Measurements from ENCODE around the gene RTKN2. TPM values are rescaled to one million over a fixed set of nuclear protein-coding genes. Genes with fewer than 3 reads are reported as not detected.

The RTKN2 gene
- total and polyA plus RNA-seq, 2 donors (not counting 1 experiment from before 2014, with no cell fraction given): 0.07 to 0.22 TPM

GRCh38 chr10:62234077-62234605 lies 34.5 kb downstream of the RTKN2 start:
- no peaks in the 10 kb centered on the region for H3K27me3 ChIP-seq (replicated peaks in 1 of 4; ENCODE audit: control extremely low read depth in 1 of 4, control insufficient read depth in 3 of 4, insufficient read depth in 4 of 4, low read length in 3 of 4)
- no peak overlapping the region for H3K9ac ChIP-seq (ENCODE audit: low read length)
- H2AFZ ChIP-seq (ENCODE audit: insufficient read depth, low read depth, low read length, poor library complexity, severe bottlenecking): no peak overlapping the region
- H3K4me1 ChIP-seq (ENCODE audit: control insufficient read depth in 2 of 2, insufficient read depth in 2 of 2, low read length in 2 of 2): no peaks in the 10 kb centered on the region
- 100% methylated on average over 1 of the region's 2 CpGs for WGBS (ENCODE audit: insufficient coverage)
- DNase-seq: no peak
- no peak overlapping the region for H3K4me2 ChIP-seq (replicated peaks; ENCODE audit: low read depth, low read length, poor library complexity, severe bottlenecking)
- H3K4me3 Mint-ChIP-seq: no peak overlapping the region
- H3K4me1 Mint-ChIP-seq: peaks cover 5% of the 10 kb centered on the region
- ATAC-seq (ENCODE audit: low read depth): no peak
- no peaks in the 10 kb centered on the region for H4K20me1 ChIP-seq (ENCODE audit: control insufficient read depth, insufficient read depth, low read length, poor library complexity, severe bottlenecking)
- no peak overlapping the region for H3K4me3 ChIP-seq (ENCODE audit: control extremely low read depth in 1 of 5, extremely low read depth in 1 of 5, insufficient read depth in 1 of 5, low read depth in 2 of 5, low read length in 4 of 5)
- ChIA-PET CTCF (interaction anchor here (0.6 to 1.6 kb wide), 2 partner anchors 11 to 457 kb away, joined by 4 read pairs; no protein-coding TSS in a partner anchor), POLR2A (no interaction called here)
- no peak overlapping the region for H3K27ac ChIP-seq (ENCODE audit: low read length in 2 of 2)
- no peaks in the 10 kb centered on the region for H3K9me3 Mint-ChIP-seq (ENCODE audit: insufficient read depth)
- H3K79me2 ChIP-seq (ENCODE audit: control insufficient read depth, insufficient read depth, low read length): no peaks in the 10 kb centered on the region
- TF ChIP-seq CTCF (IDR thresholded peaks at IDR 0.05) (no peak), EZH2 (IDR thresholded peaks at IDR 0.05; ENCODE audit: borderline replicate concordance, insufficient read depth, low read depth, low read length, poor library complexity, severe bottlenecking) (no peak)
- H3K27me3 Mint-ChIP-seq: no peaks in the 10 kb centered on the region
- intact Hi-C loops (cut with micrococcal nuclease): no loop called here
- no peak overlapping the region for H3K27ac Mint-ChIP-seq
- no peaks in the 10 kb centered on the region for H3K36me3 ChIP-seq (replicated peaks in 1 of 2; ENCODE audit: control extremely low read depth in 1 of 2, control insufficient read depth in 1 of 2, extremely low read depth in 1 of 2, insufficient read depth in 2 of 2, low read length in 1 of 2)
- no peaks in the 10 kb centered on the region for H3K9me3 ChIP-seq (ENCODE audit: control extremely low read depth in 1 of 3, control insufficient read depth in 2 of 3, insufficient read depth in 1 of 3, low read length in 2 of 3)

GRCh38 chr10:62233356-62234076 lies 35.1 kb downstream of the RTKN2 start:
- Histone ChIP-seq H4K20me1 (ENCODE audit: control insufficient read depth, insufficient read depth, low read length, poor library complexity, severe bottlenecking) (no peaks in the 10 kb centered on the region), H3K4me2 (replicated peaks; ENCODE audit: low read depth, low read length, poor library complexity, severe bottlenecking) (no peak overlapping the region), H3K9ac (ENCODE audit: low read length) (no peak overlapping the region), H2AFZ (ENCODE audit: insufficient read depth, low read depth, low read length, poor library complexity, severe bottlenecking) (no peak overlapping the region), H3K4me3 (ENCODE audit: control extremely low read depth in 1 of 5, extremely low read depth in 1 of 5, insufficient read depth in 1 of 5, low read depth in 2 of 5, low read length in 4 of 5) (no peak overlapping the region), H3K9me3 (ENCODE audit: control extremely low read depth in 1 of 3, control insufficient read depth in 2 of 3, insufficient read depth in 1 of 3, low read length in 2 of 3) (no peaks in the 10 kb centered on the region), H3K36me3 (replicated peaks in 1 of 2; ENCODE audit: control extremely low read depth in 1 of 2, control insufficient read depth in 1 of 2, extremely low read depth in 1 of 2, insufficient read depth in 2 of 2, low read length in 1 of 2) (no peaks in the 10 kb centered on the region), H3K79me2 (ENCODE audit: control insufficient read depth, insufficient read depth, low read length) (no peaks in the 10 kb centered on the region), H3K27me3 (replicated peaks in 1 of 4; ENCODE audit: control extremely low read depth in 1 of 4, control insufficient read depth in 3 of 4, insufficient read depth in 4 of 4, low read length in 3 of 4) (no peaks in the 10 kb centered on the region), H3K4me1 (ENCODE audit: control insufficient read depth in 2 of 2, insufficient read depth in 2 of 2, low read length in 2 of 2) (no peaks in the 10 kb centered on the region), H3K27ac (ENCODE audit: low read length in 2 of 2) (no peak overlapping the region)
- H3K4me3 Mint-ChIP-seq: no peak overlapping the region
- ATAC-seq (ENCODE audit: low read depth) (no peak), DNase-seq (no peak)
- POLR2A ChIA-PET: no interaction called here
- H3K27ac Mint-ChIP-seq: no peak overlapping the region
- intact Hi-C loops (cut with micrococcal nuclease): no loop called here
- no peaks in the 10 kb centered on the region for H3K27me3 Mint-ChIP-seq
- TF ChIP-seq CTCF (IDR thresholded peaks at IDR 0.05): no peak
- TF ChIP-seq EZH2 (IDR thresholded peaks at IDR 0.05; ENCODE audit: borderline replicate concordance, insufficient read depth, low read depth, low read length, poor library complexity, severe bottlenecking): no peak
- CTCF ChIA-PET: interaction anchor here (0.6 to 1.6 kb wide), 2 partner anchors 12 to 458 kb away, joined by 4 read pairs; no protein-coding TSS in a partner anchor
- WGBS (ENCODE audit: insufficient coverage): no CpG with 5 or more reads among the region's 5 CpGs
- H3K9me3 Mint-ChIP-seq (ENCODE audit: insufficient read depth): no peaks in the 10 kb centered on the region
- peaks cover 2% of the 10 kb centered on the region for H3K4me1 Mint-ChIP-seq
